CD4-positive, alpha-beta T cell treated with Interleukin-21 for 1 hour (primary cell): ENCODE data around the gene ZG16.

Experiments
- DNase-seq: peaks from one replicate; pipeline ENCODE4 v3.0.0-alpha.2; 2020

The ZG16 gene

DNA sequence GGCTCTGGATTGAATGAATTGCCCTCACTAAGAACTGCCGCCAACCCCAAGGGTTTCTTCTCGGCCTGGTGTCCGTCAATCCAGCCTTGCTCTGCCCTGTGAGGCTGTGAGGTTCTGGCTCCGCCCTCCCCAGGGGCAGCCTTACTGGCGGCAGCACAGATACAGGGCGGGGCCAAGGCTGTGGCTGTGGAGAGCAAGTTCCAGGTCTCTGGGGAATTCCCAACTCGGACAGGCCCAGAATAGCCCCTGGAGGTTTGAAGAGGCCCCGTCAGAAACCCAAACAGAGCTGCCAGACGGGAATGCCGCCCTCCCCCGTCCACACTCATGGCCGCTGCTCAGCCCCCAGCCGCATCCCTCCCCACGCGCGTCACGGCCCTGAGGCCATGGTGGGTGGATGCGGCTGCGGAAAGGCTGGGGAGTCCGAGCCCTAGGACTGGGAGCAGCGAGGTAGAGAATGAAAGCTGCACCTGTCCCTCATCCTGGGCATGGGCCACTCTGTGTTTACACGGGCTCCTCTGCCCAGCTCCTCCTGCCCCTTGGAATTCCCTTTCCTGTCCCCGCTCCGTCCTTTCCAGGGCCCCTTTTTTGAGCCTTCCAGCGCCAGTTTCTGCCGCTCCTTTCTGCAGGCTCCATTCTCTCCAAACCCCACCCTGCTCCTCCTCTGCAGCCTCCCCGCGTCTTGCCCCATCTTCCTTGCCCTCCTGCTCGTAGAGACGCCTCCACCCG is 33.3 kb downstream of the ZG16 start:
- peak; percentile 86 for DNase-seq

DNA sequence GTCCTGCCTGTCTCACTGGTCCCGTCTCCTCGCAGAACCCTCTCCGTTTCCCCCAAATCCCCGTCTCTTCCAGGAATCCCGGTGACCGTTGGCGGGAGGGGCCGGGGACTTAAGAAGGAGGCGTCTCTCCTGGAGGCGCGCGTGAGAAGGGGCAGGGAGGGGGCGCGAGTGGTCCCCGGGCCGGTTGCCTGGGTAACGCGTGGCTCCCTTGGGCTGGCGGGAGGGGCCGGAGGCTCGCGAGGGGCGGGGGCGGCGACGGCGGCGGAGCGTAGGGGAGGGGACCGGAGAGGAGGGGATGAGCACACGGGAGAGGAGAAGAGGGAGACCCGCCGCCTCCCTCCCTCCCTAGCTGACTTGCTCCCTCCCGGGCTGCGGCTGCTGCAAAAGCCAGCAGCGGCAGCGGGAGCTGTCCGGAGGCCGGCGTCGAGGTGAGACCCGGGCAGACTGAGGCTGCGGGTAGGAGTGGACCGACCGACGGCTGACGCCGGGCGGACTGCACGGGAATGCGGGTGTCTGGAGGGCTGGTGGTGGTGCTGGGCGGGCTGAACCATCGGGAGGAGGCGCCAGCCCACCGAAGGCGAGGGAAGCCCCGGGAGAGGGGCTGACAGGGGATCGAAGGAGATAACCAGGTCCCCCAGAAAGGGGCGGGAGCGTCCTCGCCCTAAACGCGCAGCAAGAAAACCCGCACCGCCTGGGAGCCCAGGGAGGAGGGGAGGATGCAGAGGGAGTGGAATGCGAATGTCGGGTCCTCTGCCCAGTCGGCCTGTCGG is 34.0 kb downstream of the ZG16 start, which contains the start of gene PRRT2:
PRRT2 (plus strand) TSS at position 298 of the 770 bp plus-strand sequence. CDS start 862 bp downstream, outside the sequence.
- peak; percentile 66 for DNase-seq

DNA sequence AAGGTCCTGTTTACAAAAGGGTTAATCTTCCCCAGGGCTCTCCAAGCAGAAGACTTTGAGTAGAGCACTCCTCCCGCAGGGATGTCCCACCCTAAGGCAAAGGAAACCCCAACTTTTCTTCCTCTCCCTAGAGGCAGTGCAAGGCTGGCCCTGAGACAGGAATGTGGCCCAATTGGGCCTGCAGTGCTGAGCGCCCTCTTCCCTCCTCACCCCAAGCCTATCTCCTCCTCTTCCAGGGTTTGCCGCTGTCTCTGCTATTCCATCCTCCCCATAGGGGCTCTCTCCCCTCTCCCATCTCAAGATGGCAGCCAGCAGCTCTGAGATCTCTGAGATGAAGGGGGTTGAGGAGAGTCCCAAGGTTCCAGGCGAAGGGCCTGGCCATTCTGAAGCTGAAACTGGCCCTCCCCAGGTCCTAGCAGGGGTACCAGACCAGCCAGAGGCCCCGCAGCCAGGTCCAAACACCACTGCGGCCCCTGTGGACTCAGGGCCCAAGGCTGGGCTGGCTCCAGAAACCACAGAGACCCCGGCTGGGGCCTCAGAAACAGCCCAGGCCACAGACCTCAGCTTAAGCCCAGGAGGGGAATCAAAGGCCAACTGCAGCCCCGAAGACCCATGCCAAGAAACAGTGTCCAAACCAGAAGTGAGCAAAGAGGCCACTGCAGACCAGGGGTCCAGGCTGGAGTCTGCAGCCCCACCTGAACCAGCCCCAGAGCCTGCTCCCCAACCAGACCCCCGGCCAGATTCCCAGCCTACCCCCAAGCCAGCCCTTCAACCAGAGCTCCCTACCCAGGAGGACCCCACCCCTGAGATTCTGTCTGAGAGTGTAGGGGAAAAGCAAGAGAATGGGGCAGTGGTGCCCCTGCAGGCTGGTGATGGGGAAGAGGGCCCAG is 34.9 kb downstream of the ZG16 start:
- DNase-seq = no peak

DNA sequence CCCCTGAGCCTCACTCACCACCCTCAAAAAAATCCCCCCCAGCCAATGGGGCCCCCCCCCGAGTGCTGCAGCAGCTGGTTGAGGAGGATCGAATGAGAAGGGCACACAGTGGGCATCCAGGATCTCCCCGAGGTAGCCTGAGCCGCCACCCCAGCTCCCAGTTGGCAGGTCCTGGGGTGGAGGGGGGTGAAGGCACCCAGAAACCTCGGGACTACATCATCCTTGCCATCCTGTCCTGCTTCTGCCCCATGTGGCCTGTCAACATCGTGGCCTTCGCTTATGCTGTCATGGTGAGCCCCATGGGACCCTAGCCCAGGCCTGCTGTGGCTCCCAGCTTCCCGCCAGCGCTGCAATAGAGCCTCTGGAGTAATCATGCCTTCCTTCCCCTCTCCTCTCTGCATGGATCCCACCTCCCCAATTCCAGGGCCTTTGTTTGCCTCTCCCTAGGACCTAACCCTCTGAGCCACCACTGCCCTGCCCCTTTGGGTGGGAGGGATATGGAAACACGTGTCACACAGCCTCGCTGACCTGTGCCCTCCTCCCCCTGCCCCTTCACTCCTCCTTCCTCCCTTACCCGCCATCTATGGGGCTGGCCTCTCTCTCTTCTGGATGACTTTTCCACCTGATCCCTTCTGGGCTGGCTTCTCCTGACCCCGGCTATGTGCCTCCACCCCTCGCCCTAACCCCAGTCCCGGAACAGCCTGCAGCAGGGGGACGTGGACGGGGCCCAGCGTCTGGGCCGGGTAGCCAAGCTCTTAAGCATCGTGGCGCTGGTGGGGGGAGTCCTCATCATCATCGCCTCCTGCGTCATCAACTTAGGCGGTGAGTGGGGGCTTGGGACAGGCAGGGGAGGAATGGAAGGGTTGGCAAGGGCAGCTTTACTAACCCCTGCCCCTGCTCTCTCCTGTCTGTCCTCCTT is 35.8 kb downstream of the ZG16 start:
- DNase-seq = no peak

DNA sequence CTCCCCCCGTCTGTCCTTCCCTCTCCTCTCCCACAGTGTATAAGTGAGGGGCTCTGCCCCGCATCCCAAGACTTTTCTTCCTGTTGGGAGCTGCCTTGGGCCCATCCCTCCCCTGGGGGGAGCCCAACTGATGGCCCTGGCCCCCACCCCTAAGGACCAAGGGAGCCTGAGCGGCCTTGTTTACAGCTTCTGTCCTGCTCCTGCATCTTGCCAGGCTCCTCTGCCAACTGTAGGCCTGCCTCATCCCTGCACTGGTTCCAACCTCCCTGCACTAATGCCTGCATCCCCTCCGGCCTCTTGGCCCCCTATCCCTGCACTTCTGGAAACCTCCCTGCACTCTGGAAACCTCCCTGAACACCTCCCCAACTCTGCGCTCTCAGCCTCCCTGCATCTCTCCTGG is 36.5 kb downstream of the ZG16 start:
- no peak for DNase-seq

DNA sequence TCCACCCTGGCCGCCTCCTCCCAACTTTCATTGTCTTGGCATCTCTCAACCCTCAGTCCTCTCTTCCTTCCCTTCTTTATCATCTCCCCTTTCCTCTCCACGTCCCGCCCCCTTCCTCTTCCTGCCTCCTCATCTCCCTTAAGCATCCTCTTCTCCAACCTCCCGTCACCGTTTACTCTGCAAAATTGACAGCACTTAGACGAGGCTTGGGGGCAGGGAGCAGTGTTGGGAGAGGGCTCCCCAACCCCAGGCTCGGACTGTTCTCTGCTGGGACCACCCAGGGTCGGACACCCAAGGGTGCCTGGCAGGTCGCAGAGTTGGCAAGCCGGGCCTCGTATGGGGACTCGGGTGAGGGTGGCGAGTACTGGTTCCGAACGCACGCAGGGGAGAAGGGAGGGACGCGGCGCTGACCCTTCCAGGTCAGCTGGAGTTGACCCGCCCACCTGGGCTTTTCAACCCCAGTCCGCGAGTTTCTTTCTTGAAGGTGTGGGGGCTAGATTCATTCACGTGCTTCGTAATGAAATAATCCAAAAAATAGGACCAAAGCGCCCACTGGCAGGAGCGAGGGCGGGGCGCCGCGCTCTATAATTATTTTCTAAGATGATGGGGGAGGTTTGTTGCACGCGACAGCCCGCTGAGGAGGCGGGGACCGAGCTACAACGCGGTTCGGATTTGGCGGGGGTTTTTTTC is 37.1 kb downstream of the ZG16 start:
- no peak for DNase-seq

DNA sequence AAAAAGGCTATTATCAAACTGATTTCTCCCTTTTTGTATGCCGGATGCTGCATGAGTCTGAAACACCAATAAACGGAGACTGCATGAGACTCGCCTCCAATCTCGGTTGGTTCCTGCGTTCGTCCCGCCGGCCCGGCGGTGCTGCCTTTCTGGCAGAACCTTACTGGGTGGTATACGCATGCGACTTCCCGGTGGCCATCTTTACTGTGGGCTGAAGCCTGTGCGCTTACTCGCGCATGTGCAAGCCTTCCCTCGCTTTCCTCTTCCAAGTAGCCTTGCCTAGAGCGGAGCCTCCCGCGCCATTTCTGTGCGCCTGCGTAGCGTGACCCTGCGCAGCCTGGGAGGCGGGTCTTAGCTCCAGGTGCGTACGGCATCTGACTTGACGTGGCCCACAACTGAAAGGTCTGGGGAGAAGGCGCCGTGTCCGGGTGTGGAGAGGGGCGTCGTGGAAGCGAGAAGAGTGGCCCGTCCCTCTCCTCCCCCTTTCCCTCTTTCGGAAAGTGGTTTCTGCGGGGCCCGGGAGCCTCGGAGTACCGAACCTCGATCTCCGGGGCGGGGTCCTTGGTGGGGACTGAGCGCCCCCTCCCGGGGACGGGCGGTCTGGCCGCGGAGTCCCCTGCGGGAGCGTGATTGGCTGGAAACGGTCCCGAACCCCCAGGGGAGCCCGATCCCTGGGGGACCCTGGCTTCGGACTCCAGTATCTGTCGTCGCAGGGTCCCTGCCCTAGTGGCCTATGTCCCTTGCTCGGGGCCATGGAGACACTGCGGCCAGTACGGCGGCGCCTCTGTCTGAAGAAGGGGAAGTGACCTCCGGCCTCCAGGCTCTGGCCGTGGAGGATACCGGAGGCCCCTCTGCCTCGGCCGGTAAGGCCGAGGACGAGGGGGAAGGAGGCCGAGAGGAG is 38.0 kb downstream of the ZG16 start, which contains the start of gene PAGR1:
PAGR1 (plus strand) TSS at position 360 of the 901 bp plus-strand sequence; CDS start at position 734, 374 bp downstream.
- DNase-seq = peak; percentile 100

DNA sequence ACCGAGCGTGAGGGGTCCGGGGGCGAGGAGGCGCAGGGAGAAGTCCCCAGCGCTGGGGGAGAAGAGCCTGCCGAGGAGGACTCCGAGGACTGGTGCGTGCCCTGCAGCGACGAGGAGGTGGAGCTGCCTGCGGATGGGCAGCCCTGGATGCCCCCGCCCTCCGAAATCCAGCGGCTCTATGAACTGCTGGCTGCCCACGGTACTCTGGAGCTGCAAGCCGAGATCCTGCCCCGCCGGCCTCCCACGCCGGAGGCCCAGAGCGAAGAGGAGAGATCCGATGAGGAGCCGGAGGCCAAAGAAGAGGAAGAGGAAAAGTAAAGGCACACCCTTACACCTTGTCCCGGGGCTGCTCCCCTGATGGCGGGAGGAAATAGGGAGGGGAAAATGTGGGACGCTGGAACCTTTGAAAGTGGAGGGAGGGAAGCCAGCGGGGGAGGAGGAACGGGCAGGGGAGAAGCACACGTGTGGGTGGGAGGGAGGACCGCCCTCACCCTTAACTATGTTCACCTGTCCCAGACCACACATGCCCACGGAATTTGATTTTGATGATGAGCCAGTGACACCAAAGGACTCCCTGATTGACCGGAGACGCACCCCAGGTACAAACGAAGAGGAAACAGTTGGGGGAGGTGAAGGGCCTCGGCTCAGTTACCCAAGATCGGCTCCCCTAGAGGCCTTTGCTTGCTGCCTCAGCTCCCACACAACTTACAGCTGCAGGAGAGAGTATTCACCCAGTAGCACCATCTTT is 38.8 kb downstream of the ZG16 start:
- DNase-seq = peak; percentile 54

DNA sequence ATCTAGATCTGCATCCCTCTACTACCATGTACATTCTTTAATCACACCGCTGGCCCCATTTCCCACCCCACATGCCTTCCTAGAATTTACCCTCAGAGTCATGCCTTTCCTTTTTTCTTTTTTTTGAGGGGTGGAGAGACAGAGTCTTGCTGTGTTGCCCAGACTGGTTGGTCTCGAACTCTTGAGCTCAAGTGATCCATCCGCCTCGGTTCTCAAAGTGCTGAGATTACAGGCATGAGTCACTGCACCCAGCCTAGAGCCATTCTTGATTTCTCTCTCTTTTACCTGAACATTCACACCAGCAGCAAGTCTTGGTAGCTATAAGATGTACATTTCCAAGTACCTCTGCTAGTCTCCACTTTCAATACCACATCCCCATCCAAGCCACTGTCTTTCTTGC is 40.0 kb downstream of the ZG16 start:
- DNase-seq = no peak

DNA sequence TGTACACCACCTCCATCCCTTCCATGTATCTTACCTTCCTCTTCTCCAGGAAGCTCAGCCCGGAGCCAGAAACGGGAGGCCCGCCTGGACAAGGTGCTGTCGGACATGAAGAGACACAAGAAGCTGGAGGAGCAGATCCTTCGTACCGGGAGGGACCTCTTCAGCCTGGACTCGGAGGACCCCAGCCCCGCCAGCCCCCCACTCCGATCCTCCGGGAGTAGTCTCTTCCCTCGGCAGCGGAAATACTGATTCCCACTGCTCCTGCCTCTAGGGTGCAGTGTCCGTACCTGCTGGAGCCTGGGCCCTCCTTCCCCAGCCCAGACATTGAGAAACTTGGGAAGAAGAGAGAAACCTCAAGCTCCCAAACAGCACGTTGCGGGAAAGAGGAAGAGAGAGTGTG is 41.5 kb downstream of the ZG16 start:
- DNase-seq = no peak

DNA sequence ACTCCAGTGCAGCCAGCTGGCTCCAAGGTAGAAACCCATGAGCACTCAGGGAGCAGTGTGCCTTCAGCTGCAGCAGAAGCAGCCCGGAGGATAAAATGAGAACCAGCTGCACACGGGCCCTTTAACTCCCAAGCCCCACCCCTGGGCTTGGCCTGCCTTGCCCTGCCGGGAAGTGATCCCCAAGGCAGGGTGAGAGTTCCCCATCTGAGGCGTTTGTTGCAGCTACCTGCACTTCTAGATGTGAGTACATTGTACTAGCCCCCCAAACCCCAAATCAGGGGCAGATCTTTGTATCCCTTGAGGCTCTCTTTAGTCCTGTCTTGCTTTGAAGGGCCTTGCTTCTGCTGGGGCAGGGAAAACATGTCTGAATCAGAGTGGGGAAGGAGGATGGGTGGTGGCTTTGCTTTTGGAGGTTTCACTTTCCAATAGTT is 42.2 kb downstream of the ZG16 start, which contains the start of gene MVP:
MVP (plus strand) TSS at position 192 of the 431 bp plus-strand sequence. CDS start 10,088 bp downstream, outside the sequence.
- DNase-seq = peak; percentile 81

DNA sequence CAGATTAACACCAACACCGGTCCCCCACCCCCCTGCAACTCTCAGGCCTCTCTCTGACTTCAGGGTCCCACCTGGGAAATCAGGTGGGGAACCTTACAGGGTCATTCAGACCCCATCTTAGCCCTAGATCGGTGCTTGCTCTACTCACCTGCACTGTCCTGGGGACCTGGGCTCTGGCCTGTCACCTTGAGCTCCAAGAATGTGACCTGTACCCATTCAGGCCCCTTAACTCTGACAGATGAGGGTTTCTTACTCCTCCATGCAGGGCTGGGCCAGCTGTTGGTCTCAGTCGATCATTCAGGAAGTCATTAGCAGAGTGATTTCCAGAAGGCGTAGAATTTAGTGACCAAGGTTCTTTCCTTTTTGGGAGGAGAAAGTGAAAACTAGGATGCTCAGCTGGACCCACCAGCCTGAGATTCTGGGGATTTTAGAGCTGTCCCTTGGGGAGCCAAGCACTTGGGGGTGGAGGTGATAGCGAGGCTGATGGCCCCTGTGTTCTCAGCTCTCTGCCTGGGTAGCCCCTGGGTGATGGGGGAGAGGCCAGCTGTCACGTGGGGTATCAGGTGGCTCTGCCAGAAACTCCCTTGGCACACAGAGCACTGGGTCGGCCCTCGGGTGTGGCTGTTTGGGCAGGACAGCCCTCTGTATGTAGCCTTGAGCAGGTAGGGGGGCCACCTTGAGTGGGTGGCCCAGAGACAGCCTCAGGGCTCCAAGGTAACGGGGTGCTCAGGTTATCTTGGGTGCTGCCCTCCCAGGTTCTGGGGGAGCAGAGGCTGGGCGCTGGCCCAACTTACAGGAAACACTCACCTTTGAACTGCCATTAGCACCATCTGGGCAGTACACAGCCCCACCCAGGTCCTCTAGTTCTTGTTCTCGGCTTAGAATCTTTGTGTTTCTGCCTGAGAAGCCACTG is 42.9 kb downstream of the ZG16 start:
- DNase-seq = peak; percentile 79

DNA sequence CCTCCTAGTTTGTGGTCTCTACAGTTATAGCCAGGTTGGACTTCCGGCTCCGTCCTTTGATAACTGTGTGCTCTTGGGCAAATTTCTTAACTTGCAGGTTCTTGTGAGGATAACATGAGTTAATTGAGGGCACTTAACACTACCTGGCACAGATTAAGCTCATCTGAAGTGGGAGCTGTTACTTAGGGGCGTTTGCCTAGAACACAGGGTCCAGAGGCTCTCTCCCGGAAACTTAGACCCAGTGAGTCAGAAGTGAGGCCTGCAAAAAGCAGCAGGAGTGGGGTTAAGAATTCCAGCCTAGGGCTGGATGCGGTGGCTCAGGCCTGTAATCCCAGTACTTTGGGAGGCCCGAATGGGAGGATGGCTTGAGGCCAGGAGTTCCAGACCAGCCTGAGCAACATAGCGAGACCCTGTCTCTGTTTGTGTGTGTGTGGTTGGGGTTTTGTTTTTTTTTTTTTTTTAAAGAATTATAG is 43.6 kb downstream of the ZG16 start:
- DNase-seq = no peak

DNA sequence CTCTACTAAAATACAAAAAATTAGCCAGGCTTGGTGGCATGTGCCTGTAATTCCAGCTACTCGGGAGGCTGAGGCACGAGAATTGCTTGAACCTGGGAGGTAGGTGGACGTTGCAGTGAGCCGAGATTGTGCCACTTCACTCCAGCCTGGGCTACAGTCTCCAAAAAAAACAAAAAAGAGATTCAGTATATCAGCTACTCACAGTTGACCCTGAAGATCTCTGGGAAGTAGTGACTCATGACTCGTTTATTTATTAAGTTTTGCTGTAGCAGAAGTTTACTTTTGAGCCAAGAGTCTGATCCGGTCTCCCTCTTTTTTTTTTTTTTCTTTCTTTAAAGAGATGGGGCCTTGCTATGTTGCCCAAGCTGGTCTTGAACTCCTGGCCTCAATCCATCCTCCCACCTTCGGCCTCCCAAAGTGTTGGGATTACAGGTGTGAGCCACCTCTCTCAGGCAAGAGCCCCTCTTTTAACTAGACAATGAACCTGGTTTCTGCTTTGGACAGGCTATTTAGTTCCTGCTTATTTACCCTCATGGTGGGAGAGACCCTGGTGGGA is 46.6 kb downstream of the ZG16 start:
- no peak for DNase-seq

DNA sequence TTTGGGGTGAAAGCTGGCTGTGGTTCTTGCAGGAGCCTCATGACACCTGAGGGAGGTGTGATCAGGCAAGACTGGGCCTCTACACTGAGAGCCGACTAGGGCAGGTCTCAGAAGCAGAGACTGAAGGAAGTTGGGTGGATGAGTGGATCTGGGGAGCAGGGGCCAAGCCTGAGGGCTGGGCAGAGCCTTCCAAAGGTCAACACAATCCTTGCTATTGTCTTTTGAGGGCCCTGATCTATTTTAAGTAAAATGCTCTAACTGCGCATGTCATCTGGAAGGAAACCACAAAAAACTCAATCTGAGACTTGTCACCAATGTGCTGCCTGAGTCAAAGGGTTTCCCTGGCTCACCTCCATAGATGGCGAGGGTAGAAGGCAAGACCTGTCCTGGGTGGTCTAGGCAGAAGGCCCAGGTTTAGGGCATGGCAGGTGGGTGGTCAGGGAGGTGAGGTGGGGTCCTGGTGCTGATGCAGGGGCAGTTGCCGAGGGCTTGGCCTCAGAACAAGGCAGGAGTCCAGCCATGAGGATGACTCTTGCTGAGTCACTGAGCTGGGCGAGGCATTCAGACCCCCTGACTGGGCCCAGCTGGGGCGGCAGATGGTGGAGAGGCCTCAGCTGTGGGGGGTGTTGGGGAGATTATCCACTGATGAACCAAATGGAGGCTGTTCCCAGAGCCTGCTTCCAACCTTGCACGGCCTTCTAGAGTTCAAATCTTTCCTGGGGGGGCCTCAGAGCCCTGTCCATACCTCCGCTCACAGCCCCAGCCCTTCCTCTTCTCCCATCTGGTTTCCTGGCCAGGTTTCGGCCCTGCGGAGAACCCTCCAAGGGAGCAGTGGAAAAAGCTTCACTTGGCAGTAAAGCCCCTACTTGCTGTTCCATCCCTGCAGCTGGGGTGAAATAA is 47.3 kb downstream of the ZG16 start:
- DNase-seq = peak; percentile 42

DNA sequence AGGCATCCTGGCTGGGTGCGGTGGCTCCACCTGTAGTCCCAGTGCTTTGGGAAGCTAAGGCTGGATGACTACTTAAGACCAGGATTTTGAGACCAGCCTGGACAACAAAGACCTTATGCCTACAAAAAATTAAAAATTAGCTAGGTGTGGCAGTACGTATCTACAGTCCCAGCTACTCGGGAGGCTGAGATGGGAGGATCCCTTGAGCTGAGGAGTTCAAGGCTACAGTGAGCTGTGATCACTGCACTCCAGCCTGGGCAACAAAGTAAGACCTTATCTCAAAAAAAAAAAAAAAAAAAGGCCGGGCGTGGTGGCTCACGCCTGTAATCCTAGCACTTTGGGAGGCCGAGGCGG is 48.3 kb downstream of the ZG16 start:
- DNase-seq = no peak

DNA sequence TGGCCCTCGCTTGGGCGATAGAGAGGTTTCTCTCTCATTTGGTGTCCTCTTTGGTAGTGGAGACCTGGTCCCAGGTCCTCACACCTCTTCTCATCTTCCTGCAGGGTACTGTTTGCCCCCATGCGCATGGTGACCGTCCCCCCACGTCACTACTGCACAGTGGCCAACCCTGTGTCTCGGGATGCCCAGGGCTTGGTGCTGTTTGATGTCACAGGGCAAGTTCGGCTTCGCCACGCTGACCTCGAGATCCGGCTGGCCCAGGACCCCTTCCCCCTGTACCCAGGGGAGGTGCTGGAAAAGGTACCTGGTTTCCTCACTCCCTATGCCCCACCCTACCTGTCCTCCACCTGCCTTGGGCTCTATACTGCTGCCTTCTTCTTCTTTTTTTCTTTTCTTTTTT is 52.7 kb downstream of the ZG16 start:
- no peak for DNase-seq
